Activated T-helper 9 cell treated with anti-CD3 and anti-CD28 coated beads, Interleukin-2, amount 50 U/mL, for 16 hours (primary cell): ENCODE data around the gene WNT7A.

Experiments used
- DNase-seq: peaks from one replicate; pipeline ENCODE4 v3.0.0-alpha.2; 2020; ENCODE audit warnings: low read depth

WNT7A gene

DNA sequence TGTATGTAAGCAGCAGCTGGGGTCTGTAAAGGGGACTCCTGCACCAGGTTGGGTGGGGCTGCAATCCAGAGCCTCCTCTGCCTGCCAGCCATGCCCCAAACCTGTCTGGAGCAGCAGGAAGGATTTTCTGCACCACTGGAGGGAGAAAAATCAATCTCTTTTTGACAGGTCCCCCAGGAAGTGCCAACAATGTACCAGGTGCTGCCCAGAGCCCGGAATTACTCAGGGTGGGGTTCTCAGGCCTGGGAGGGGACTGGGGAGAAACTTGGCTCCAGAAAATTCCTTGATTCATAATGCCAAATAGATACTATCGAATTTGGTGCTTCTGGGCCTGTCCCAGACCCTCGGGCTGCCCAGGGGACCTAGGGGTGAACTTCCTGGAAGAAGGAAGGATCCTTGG lies 52.6 kb downstream of the WNT7A start:
- DNase-seq, result no peak

DNA sequence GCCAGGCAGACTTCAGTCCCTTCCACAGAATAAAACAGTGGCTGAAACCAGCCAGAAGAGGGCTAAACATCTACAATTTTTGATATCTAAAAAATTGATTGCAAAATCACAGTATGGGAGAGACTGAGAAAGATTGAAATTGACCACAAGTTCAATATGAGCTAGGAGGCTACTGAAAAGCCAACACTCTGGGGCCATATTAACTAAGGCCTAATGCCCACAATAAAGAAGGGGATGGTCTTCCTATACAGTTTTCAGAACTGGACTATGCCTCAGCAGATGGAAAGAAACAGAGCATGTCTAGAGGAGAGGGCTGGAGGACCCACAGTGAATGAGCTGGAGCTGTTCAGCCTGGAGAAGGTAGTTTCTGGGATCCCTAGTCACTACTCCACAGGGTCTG lies 53.2 kb downstream of the WNT7A start:
- DNase-seq, result no peak

- DNase-seq, result no peak
These were observed 54.0 kb downstream of the WNT7A start for GRCh38 chr3:13825821-13826220.

DNA sequence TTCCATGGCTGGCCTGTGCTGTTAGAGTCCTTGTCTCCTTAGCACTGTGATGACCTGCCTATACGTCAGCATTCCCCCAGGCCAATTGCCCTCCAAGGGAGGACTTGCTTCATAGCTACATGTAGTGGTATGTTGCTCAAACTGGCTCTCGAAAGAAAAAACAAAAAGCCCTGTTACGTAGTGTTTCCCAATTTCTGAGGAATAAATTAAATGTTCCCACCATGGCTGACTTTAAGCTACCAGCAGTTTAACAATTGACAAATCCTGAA lies 54.6 kb downstream of the WNT7A start:
- no peak for DNase-seq

DNA sequence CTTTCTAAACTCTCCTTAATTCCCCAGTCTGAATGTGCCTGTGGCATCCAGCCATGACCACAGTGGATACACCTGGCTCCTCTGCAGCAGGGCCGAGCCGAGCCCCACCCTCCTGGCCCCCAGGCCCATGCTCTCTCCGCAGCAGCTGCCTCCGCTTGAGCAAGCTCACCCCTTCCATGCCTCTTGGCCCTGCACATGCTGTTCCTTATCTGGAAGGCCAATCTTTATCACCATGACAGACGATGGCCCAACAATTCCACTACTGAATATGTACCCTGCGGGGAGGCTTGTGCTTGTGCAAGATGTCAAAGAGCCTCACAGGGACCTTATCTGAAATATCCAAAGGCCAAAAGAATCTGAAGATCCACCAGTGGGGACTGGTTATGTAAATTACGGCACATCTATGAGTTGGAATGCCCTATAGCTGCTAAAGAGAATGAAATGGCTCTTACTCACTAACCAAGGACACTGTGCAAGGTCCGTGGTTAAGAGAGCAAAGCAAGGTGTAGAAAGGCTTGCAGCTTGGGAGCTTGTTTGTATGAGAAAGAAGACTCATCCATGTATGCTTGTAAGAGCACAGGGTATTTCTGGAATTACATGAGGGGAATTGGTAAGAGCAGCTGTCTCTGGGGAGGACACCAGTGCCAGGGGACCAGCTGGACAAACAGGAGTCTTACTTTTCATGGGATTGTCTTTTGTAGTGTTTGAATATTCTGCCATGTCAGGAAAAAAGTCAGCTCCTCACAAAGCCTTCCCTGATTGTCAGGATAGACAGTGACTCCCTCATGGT lies 55.2 kb downstream of the WNT7A start:
- no peak for DNase-seq

DNA sequence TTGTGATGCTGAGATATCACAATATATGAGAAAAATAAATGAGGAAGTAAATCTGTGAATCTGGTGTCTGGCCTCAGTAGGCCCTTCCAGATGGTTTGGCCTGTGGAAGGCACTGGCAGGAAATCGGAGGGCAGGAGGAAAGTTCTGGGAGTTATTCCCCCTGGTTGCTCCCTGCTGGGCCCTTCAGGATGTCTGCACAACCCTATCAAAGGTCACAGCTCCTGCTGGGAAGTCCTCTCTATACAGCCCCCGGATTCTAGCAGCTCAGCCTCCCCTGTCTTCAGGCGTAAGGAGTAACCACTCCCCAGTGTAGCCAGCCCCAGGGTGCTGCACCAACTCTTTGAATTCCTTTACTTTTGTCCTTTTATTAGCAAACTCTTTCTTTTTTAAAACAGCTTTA lies 56.2 kb downstream of the WNT7A start:
- no peak for DNase-seq

- DNase-seq, result no peak
These were observed 56.8 kb downstream of the WNT7A start for GRCh38 chr3:13822871-13823585.

DNA sequence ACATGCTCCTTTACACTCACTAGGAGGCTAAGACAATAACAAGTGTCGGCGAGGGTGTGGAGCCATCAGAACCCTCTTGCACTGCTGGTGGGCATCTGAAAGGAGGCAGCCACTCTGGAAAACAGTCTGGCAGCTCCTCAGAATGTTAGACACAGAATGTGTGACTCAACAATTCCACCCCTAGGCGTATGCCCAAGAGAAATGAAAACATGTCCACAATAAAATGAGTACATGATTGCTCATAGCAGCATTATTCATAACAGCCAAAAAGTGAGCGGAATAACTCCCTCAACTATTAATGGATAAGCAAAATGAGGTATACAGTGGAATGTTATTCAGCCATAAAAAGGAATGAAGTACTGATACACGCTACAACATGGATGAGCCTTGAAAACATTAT lies 57.8 kb downstream of the WNT7A start:
- no peak for DNase-seq

DNA sequence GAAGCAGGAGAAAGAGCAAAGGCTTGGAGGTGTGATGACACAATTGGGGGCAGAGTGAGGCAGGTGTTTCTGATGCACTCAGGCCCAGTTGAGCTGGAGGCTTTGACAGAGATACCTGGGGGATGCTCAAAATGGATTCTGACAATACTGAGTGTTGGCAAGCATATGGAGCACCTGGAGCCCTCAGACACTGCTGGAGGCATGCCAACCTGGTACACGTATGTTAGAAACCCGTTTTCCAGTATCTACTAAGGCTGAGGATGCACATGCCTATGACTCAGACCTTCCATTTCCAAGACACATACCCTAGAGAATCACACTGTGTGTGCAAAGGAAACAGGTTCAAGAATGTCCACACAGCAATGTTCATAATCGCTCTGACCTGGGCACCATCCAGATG lies 58.7 kb downstream of the WNT7A start:
- DNase-seq, result no peak

DNA sequence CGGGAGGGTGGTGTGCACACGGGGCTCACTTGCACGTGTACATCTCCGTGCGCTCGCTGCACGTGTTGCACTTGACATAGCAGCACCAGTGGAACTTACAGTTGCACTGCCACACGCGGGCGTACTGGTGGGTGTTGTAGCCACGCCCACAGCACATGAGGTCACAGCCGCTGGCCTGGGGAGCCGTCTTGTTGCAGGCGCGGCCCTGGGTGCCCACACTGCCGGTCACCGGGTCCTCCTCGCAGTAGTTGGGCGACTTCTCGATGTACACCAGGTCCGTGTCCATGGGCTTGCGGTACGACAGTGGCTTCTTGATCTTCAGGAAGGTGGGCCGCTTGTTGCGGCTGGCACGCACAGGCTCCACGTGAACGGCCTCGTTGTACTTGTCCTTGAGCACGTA lies 61.0 kb downstream of the WNT7A start:
- DNase-seq, result no peak

DNA sequence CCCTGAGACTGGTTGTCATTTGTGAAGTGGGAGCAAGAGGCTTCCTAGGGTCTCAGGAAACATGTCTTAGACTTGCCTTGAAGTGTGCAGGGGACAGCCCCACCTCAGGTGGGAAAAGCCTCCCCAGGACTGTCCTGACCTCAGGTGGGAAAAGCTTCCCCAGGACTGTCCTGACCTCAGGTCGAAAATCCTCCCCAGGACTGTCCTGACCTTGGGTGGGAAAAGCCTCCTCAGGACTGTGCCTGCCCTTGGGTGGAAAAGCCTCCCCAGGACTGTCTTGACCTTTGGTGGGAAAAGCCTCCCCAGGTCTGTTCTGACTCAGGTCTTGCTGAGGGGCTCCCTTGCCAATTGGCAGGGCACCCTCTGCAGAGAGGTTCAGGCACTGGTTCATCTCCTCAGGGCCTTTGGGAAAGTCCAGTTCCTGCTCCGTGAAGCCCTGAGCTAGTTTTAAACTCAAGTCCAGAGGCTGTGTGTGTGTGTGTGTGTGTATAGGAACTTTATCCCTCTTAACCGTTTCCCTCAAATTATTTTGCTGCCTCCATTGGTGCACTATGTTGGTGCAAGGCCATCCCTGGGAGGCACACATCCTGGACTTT lies 64.7 kb downstream of the WNT7A start:
- no peak for DNase-seq

GRCh38 chr3:13812034-13812471 lies 67.8 kb downstream of the WNT7A start:
- no peak for DNase-seq

DNA sequence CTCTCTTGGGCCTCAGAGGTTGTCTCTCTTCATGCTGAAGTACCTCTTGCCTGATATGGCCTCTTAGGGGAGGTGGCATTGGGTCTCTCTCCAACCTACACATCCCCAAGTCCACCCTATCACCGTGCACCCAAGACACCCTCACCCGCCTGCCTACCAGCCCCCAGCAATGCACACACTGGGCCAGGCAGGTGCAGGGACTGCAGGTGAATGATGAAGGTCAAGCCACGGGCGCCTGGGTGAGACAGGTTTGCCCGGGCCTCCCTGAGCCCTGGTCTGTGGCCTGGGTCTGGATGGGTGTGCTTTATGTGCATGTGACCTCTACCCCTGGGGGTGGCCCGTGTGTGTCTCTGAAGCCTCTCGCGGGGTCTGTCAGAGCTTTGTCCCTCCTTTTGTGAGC lies 68.3 kb downstream of the WNT7A start:
- DNase-seq, result no peak

DNA sequence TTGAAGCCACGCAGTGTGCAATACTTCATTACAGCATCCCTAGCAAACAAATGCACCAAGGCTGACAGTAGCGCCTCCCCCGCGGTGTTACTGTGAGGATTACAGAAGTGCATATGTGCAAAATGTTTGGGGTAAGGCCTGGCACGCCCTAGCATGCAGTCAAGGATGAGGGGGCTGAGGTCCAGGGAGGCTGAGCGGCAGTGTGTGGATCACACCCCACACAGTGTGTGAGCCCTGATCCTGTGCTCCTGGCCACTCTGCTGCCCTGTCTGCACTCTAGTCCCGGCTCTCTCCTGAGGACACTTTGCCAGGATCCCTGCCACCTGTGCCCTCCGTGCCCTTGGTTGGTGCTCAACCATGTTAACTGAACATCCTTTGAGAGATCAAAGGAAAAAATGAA lies 71.3 kb downstream of the WNT7A start:
- DNase-seq, result no peak

- no peak for DNase-seq
These were observed 78.3 kb downstream of the WNT7A start for GRCh38 chr3:13801361-13802204.

- DNase-seq, result no peak
These were observed 79.8 kb downstream of the WNT7A start for GRCh38 chr3:13800064-13800463.

DNA sequence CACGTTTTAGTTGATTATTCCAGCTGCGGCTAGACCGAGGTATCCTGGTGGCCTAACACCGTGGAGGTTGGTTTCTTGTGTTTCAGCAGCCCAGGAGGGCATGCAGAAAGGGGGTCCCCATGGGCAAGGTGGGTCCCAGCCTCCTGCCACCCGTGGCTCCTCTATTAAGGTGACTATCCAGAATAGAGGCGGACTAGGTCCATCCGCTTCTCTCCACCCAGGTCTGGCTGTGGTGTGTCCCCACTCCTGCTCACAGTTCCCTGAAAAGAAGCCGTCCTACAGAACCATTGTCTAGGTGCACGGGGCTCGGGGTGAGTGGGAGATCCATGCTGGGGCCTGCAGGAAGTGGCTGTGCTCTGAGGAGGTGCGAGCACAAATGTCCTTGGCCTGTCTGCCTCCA lies 81.5 kb downstream of the WNT7A start:
- DNase-seq, result no peak

- no peak for DNase-seq
These were observed 83.0 kb downstream of the WNT7A start for GRCh38 chr3:13796701-13797460.

DNA sequence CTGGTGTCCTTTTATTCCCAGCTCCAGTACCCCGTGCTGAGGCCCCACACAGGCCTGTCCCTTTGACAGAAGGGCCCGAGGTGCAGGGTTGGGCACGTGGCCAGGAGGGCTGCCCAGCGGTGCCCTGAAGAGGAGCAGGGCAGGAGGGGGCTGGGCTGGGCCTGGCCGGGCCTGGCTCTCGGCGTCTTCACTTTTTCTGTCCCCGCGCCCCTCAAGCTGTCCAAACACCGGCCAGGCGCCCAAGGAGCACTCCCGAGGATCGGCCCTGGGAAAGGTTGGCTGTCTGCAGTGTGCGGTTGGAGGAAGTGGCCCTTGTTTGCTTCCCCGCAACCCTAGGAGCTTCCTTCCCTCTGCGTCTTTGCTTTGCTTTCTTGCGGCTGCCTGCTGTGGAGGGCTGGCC lies 84.1 kb downstream of the WNT7A start:
- no peak for DNase-seq

GRCh38 chr3:13794322-13794721 lies 85.5 kb downstream of the WNT7A start:
- DNase-seq, result no peak

- no peak for DNase-seq
These were observed 86.4 kb downstream of the WNT7A start for GRCh38 chr3:13793451-13793850.
